Right atrium auricular region (tissue), 2 donors: ENCODE measurements around the gene ARID2. TPM values are rescaled to one million over a fixed set of nuclear protein-coding genes. Genes with fewer than 3 reads are reported as not detected.

ENCODE experiments used
- DNase-seq: peaks from one replicate; pipeline ENCODE4 v3.0.0-alpha.2; 2019; ENCODE audit warnings: low spot score
- H3K27ac ChIP-seq, 2 donors: fragments of 200-600 bp; sonication (generic); 1 replicate in 1 of 2; 2 replicates in 1 of 2; pipeline ENCODE4 v1.5.1; 2016 to 2019
- H3K27me3 ChIP-seq, 2 donors: fragments of 200-600 bp; sonication (generic); one replicate each; pipeline versions ENCODE4 v1.5.1 to v1.6.0; 2017 to 2019
- H3K36me3 ChIP-seq: fragments of 200-600 bp; sonication (generic); one replicate; pipeline ENCODE4 v1.5.1; 2016
- H3K4me1 ChIP-seq, 2 donors: fragments of 200-600 bp; sonication (generic); one replicate each; pipeline versions ENCODE4 v1.5.1 to v1.6.0; 2017 to 2019
- H3K4me3 ChIP-seq, 2 donors: fragments of 200-600 bp; sonication (generic); 1 replicate in 1 of 2; 2 replicates in 1 of 2; pipeline ENCODE4 v1.5.1; 2017 to 2019; ENCODE audit warnings: mild to moderate bottlenecking in 1 of 2, moderate library complexity in 1 of 2
- H3K9me3 ChIP-seq, 2 donors: fragments of 200-600 bp; sonication (generic); one replicate each; pipeline ENCODE4 v1.5.1; 2019
- CTCF ChIP-seq, 2 donors: fragments of 200-600 bp; sonication (generic); IDR thresholded peaks; one replicate each; pipeline ENCODE4 v1.5.1; 2019; ENCODE audit warnings: antibody characterized with exemption in 2 of 2
- total RNA-seq, 2 donors: library from RNA; depleted of rRNA; stranded (reverse); fragments of >200 nt; gene quantifications; one replicate each; pipeline ENCODE4 v1.1.0, GENCODE V29; 2016

ARID2 gene
- total RNA-seq, 2 donors from 2014 or later: 13.7 to 19.5 TPM

- Histone ChIP-seq H3K36me3 (no peaks in the 10 kb centered on the region), H3K27ac (no peak overlapping the region), H3K4me3 (no peak overlapping the region), H3K9me3 (no peaks in the 10 kb centered on the region), H3K4me1 (peaks cover 0 to 4% of the 10 kb centered on the region in 2 donors), H3K27me3 (no peaks in the 10 kb centered on the region)
- TF ChIP-seq CTCF (IDR thresholded peaks at IDR 0.05): no peak
- no peak for DNase-seq
These were observed 17.2 kb upstream of the ARID2 start for GRCh38 chr12:45712319-45712718.

GRCh38 chr12:45713078-45713477 is 16.4 kb upstream of the ARID2 start:
- Histone ChIP-seq H3K4me1 (peaks cover 0 to 6% of the 10 kb centered on the region in 2 donors), H3K4me3 (no peak overlapping the region), H3K36me3 (no peaks in the 10 kb centered on the region), H3K27me3 (no peaks in the 10 kb centered on the region), H3K9me3 (no peaks in the 10 kb centered on the region), H3K27ac (no peak overlapping the region)
- no peak for TF ChIP-seq CTCF (IDR thresholded peaks at IDR 0.05)
- no peak for DNase-seq

GRCh38 chr12:45718306-45718705 is 11.2 kb upstream of the ARID2 start:
- Histone ChIP-seq H3K4me1 (peaks cover 0 to 23% of the 10 kb centered on the region in 2 donors), H3K27me3 (no peaks in the 10 kb centered on the region), H3K4me3 (no peak overlapping the region), H3K9me3 (no peaks in the 10 kb centered on the region), H3K27ac (no peak overlapping the region), H3K36me3 (no peaks in the 10 kb centered on the region)
- TF ChIP-seq CTCF (IDR thresholded peaks at IDR 0.05): no peak
- no peak for DNase-seq

- H3K27me3 ChIP-seq: no peaks in the 10 kb centered on the region
- DNase-seq: no peak
- no peak overlapping the region for H3K4me3 ChIP-seq
- H3K9me3 ChIP-seq: no peaks in the 10 kb centered on the region
- no peak for TF ChIP-seq CTCF (IDR thresholded peaks at IDR 0.05)
- no peak overlapping the region for H3K27ac ChIP-seq
- H3K4me1 ChIP-seq: peaks cover 0 to 40% of the 10 kb centered on the region in 2 donors
- H3K36me3 ChIP-seq: no peaks in the 10 kb centered on the region
These were observed 9.4 kb upstream of the ARID2 start for GRCh38 chr12:45720069-45720468.

- no peak overlapping the region for H3K27ac ChIP-seq
- no peaks in the 10 kb centered on the region for H3K9me3 ChIP-seq
- peaks cover 0 to 42% of the 10 kb centered on the region in 2 donors for H3K4me1 ChIP-seq
- no peak for TF ChIP-seq CTCF (IDR thresholded peaks at IDR 0.05)
- H3K27me3 ChIP-seq: no peaks in the 10 kb centered on the region
- no peaks in the 10 kb centered on the region for H3K36me3 ChIP-seq
- H3K4me3 ChIP-seq: no peak overlapping the region
- no peak for DNase-seq
These were observed 8.1 kb upstream of the ARID2 start for GRCh38 chr12:45721369-45721768.

- no peak for DNase-seq
- no peaks in the 10 kb centered on the region for H3K9me3 ChIP-seq
- H3K27me3 ChIP-seq: no peaks in the 10 kb centered on the region
- TF ChIP-seq CTCF (IDR thresholded peaks at IDR 0.05): no peak
- H3K4me3 ChIP-seq: no peak overlapping the region
- no peak overlapping the region for H3K27ac ChIP-seq
- H3K36me3 ChIP-seq: no peaks in the 10 kb centered on the region
- peaks cover 0 to 42% of the 10 kb centered on the region in 2 donors for H3K4me1 ChIP-seq
These were observed 7.6 kb upstream of the ARID2 start for GRCh38 chr12:45721954-45722353.
